Naive thymus-derived CD8-positive, alpha-beta T cell (primary cell): ENCODE measurements around the gene CLNK. TPM values are rescaled to one million over a fixed set of nuclear protein-coding genes. Genes with fewer than 3 reads are reported as not detected.

Experiments
- ATAC-seq, 2 donors: fragments of 150-1000 bp; cut with Tn5 transposase in 1 of 2; sonication (Bioruptor Pico), chemical (Tn5 transposase) in 1 of 2; 1 replicate in 1 of 2; 2 replicates in 1 of 2; pipeline ENCODE4 v1.10.0; 2021; ENCODE audit warnings: mild to moderate bottlenecking in 2 of 2, moderate library complexity in 2 of 2
- POLR2A ChIA-PET: fragments of 350-600 bp; sonication (Branson Sonifier 250); formaldehyde crosslinking; loops from one replicate; lab custom pipeline; 2021; ENCODE audit warnings: antibody characterized with exemption; lab: Charles Lee
- DNase-seq, 10 donors: peaks; one replicate each; pipeline versions ENCODE4 v3.0.0 to v3.0.0-alpha.2; 2020 to 2022
- H3K27ac Mint-ChIP-seq, 10 donors: one replicate each; pipeline ENCODE4 v1.8.0; 2020 to 2022; ENCODE audit warnings: mild to moderate bottlenecking in 10 of 10, mixed read lengths in 10 of 10, moderate library complexity in 4 of 10, inconsistent platforms in 1 of 10
- H3K27me3 Mint-ChIP-seq, 5 donors: one replicate each; pipeline ENCODE4 v1.8.0; 2021 to 2022; ENCODE audit warnings: mixed read lengths in 5 of 5
- H3K36me3 Mint-ChIP-seq, 3 donors: one replicate each; pipeline ENCODE4 v1.8.0; 2020 to 2022; ENCODE audit warnings: mixed read lengths in 3 of 3, mild to moderate bottlenecking in 2 of 3, inconsistent platforms in 1 of 3
- H3K4me1 Mint-ChIP-seq, 4 donors: one replicate each; pipeline ENCODE4 v1.8.0; 2021 to 2022; ENCODE audit warnings: mixed read lengths in 4 of 4
- H3K4me3 Mint-ChIP-seq, 10 donors: one replicate each; pipeline ENCODE4 v1.8.0; 2020 to 2022; ENCODE audit warnings: mild to moderate bottlenecking in 10 of 10, mixed read lengths in 10 of 10, moderate library complexity in 6 of 10, inconsistent platforms in 1 of 10
- H3K9me3 Mint-ChIP-seq, 9 donors: one replicate each; pipeline ENCODE4 v1.8.0; 2020 to 2022; ENCODE audit warnings: mixed read lengths in 9 of 9, mild to moderate bottlenecking in 3 of 9, inconsistent platforms in 1 of 9, moderate library complexity in 1 of 9
- polyA plus RNA-seq, 3 donors: library from polyadenylated mRNA; unstranded; fragments of 300-500 nt; fragmentation: Illumina TruSeq; gene quantifications; one replicate each; pipeline ENCODE4 v1.2.3, GENCODE V29; 2021
- total RNA-seq, 8 experiments: library from RNA in 2 of 8; stranded (reverse) in 2 of 8; gene quantifications; one replicate each; pipeline ENCODE4 v1.2.3 and lab custom pipeline; 2021 to 2026

Gene CLNK
- total and polyA plus RNA-seq, 5 experiments from 2014 or later = not detected

DNA sequence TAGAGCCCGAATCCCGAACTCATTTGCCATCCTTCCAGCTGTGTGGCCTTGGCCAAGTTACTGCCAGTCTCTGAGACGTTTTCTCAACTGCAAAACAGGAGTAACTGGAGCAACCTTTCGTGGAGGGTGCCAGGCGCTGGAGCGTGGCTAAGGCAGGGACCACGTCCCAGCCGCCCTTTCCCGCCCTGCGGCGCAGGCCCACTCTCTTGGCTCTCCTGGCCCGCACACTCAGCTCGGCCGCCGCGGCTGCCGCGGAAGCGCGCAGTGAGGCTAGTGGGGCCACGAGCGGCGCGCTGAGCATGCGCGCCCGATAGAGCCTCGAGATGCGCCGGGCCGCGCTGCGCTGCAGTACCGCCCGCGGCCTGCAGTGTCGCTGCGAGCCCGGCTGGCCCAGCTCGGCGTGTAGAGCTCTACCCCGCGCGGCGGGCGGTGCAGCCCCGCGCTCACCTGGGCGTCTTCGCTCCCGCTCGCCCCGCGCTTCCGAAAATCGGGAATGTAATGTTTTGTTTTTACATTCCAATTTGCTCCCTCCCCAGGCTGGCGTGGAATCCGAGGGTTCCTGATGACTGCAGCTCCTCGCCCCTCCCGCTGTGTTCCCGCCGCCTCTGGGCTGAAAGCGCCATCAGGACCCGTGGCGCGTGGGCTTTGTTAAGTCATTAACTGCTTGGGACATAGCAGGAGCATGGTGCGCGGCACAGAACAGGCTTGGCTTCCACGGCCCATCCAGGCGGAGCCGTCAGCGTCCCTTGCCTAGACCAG lies 223.3 kb downstream of the CLNK start:
- Mint-ChIP-seq H3K4me3 (peak overlapping the region; percentile 74 to 91 (median 82)), H3K27me3 (peaks cover 18 to 42% (median 33%) of the 10 kb centered on the region in 5 donors), H3K27ac (peak overlapping the region in 5 of 10 donors; percentile 13 to 77 (median 73)), H3K9me3 (peaks cover 0 to 7% (median 2%) of the 10 kb centered on the region in 9 donors), H3K36me3 (peaks cover 0 to 7% (median 5%) of the 10 kb centered on the region in 3 donors), H3K4me1 (peaks cover 5 to 38% (median 28%) of the 10 kb centered on the region in 4 donors)
- peak; percentile 70 to 73 for ATAC-seq
- peak; percentile 59 to 85 (median 78) for DNase-seq
- POLR2A ChIA-PET = interaction anchor here (1.0 to 2.3 kb wide), 6 partner anchors 39 to 963 kb away, joined by 3 to 23 read pairs (median 6); partner anchors contain the start of gene WDR1

DNA sequence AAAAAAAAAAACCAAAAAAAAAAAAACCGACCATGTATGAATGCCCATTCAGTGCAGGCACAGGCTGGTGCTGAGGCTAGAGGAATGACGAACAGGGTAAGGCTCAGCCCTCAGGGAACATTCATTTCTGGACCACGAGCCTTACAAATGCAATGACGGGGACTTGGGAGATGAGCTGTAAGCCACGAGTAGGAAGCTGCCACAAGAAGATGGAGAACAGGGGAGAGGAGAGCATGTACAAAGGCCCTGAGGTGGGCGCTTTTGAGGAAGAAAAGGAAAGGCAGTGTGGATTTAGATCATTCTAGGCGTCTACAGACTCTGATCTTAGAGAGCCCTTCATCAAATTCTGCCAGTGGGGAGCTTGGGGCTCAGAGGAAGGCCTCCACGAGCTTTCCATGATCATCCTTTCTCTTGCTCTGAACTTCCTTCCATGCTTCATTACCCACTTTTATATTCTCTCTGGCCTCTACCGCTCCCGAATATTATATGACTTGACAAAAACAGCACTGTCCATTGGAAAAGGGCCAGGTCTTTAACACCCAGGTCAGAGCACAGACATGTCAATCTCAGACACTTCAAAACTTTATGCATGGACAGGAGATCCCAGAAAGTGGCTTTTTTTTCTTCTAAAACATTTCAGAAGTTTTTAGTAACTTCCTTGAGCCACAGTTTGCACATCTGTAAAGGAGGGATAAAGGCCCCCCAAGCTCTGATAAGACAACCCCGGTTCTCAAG lies 224.1 kb downstream of the CLNK start:
- peaks cover 0 to 8% (median 2%) of the 10 kb centered on the region in 9 donors for H3K9me3 Mint-ChIP-seq
- peaks cover 18 to 40% (median 33%) of the 10 kb centered on the region in 5 donors for H3K27me3 Mint-ChIP-seq
- peak overlapping the region; percentile 25 to 88 (median 71) for H3K4me3 Mint-ChIP-seq
- ATAC-seq (no peak), DNase-seq (no peak)
- POLR2A ChIA-PET = interaction anchor here (1.0 to 2.3 kb wide), 7 partner anchors 39 to 963 kb away, joined by 3 to 23 read pairs (median 5); partner anchors contain the start of gene WDR1
- H3K27ac Mint-ChIP-seq = peak overlapping the region in 2 of 10 donors; percentile 20 to 44
- peaks cover 0 to 7% (median 5%) of the 10 kb centered on the region in 3 donors for H3K36me3 Mint-ChIP-seq
- peaks cover 8 to 43% (median 34%) of the 10 kb centered on the region in 4 donors for H3K4me1 Mint-ChIP-seq

DNA sequence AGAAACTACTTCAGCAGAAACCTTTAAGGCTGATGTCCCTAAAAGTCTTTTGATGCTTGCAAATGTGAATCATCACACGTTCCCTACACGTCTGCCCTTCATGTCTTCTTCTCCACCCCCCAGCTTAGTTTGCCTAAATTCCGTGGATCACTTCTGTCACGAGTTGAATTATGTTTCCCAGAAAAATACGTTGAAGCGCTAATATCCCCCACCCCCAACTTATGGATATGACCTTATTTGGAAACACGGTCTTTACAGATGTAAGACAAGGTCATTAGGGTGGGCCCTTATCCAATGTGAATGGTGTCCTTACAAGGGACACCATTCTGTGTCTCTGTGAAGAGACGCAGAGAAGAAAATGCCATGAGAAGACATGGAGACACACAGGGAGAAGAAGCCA lies 225.3 kb downstream of the CLNK start:
- H3K36me3 Mint-ChIP-seq = peaks cover 5 to 15% (median 7%) of the 10 kb centered on the region in 3 donors
- ATAC-seq = no peak
- no peak overlapping the region for H3K27ac Mint-ChIP-seq
- H3K9me3 Mint-ChIP-seq = peaks cover 0 to 8% (median 2%) of the 10 kb centered on the region in 9 donors
- DNase-seq = no peak
- POLR2A ChIA-PET = interaction anchor here (0.6 to 2.3 kb wide), 2 partner anchors 342 to 438 kb away, joined by 3 to 23 read pairs; partner anchors contain the start of gene WDR1
- peaks cover 16 to 28% (median 23%) of the 10 kb centered on the region in 5 donors for H3K27me3 Mint-ChIP-seq
- peak overlapping the region in 4 of 10 donors; percentile 19 to 55 (median 33) for H3K4me3 Mint-ChIP-seq
- H3K4me1 Mint-ChIP-seq = peaks cover 14 to 54% (median 45%) of the 10 kb centered on the region in 4 donors

DNA sequence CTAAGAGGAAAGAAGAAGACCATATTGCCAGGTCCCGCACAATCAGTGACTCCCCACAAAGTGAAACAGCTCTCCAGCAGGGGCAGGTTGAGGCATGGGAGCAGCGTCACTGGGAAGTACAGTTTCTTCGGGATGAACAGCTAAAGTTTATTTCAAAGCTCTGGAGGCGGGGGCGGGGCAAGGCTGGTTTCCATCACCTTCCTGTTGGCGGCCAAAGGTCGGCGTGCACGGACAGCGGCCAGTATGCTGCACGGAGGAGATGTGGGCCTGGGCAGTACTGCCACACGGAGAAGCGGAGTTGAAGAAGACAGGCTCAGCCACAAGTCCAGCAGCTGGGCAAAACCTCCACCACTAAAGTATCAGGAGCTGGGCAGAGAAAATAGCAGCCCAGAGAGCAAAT lies 226.4 kb downstream of the CLNK start:
- Mint-ChIP-seq H3K27ac (peak overlapping the region in 7 of 10 donors; percentile 35 to 92 (median 78)), H3K4me1 (peaks cover 14 to 59% (median 46%) of the 10 kb centered on the region in 4 donors), H3K27me3 (peaks cover 11 to 20% (median 14%) of the 10 kb centered on the region in 5 donors), H3K9me3 (peaks cover 0 to 7% (median 2%) of the 10 kb centered on the region in 9 donors), H3K36me3 (peaks cover 7 to 23% (median 15%) of the 10 kb centered on the region in 3 donors), H3K4me3 (peak overlapping the region in 9 of 10 donors; percentile 59 to 84 (median 74))
- no peak for ATAC-seq
- no peak for DNase-seq
- POLR2A ChIA-PET = interaction anchor here (1.0 to 2.7 kb wide), 6 partner anchors 10 to 340 kb away, joined by 3 to 30 read pairs (median 14); partner anchors contain the start of gene WDR1

DNA sequence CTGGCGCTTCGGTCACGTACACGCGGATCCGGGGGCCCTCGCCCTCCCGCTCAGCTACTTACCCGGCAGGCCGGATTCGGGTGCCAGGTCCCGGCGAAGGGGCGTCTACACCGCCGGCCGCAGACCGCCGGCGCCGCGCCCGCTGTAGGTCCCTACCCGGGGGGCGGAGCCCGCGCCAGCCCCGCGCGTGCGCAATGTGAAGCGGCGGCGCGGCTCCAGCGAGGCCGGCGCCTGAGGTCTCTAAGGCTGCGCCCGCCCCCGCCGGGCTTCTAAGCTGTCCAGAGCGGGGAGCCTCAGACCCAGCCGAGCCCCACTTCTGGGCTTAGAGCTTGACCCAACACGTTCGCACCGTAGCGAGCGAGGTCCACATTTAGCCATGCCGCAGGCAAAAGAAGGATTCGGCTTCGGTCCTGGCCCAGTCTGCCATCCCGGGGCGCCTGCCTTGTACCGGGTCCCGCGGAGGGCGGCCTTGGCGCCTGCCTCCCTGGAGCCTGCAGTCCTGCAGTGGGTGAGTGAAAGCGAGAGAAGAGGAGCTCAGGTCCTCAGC lies 227.2 kb downstream of the CLNK start, which contains the start of gene ZNF518B:
Gene ZNF518B (minus strand): TSS at position 172 of the 547 bp plus-strand sequence. CDS start 11,098 bp downstream, outside the sequence.
- Mint-ChIP-seq H3K36me3 (peaks cover 9 to 28% (median 24%) of the 10 kb centered on the region in 3 donors), H3K27ac (peak within 1 kb of the TSS; percentile 88 to 96 (median 94)), H3K9me3 (peaks cover 0 to 15% (median 4%) of the 10 kb centered on the region in 9 donors), H3K4me3 (peak within 1 kb of the TSS; percentile 82 to 94 (median 90)), H3K27me3 (peaks cover 4 to 12% (median 5%) of the 10 kb centered on the region in 5 donors), H3K4me1 (peaks cover 15 to 56% (median 48%) of the 10 kb centered on the region in 4 donors)
- ATAC-seq = peak; percentile 79 to 81
- POLR2A ChIA-PET = interaction anchor here (0.5 to 2.7 kb wide), 13 partner anchors 9 to 419 kb away, joined by 3 to 30 read pairs (median 4); partner anchors contain the start of gene WDR1
- DNase-seq = peak; percentile 72 to 92 (median 83)

DNA sequence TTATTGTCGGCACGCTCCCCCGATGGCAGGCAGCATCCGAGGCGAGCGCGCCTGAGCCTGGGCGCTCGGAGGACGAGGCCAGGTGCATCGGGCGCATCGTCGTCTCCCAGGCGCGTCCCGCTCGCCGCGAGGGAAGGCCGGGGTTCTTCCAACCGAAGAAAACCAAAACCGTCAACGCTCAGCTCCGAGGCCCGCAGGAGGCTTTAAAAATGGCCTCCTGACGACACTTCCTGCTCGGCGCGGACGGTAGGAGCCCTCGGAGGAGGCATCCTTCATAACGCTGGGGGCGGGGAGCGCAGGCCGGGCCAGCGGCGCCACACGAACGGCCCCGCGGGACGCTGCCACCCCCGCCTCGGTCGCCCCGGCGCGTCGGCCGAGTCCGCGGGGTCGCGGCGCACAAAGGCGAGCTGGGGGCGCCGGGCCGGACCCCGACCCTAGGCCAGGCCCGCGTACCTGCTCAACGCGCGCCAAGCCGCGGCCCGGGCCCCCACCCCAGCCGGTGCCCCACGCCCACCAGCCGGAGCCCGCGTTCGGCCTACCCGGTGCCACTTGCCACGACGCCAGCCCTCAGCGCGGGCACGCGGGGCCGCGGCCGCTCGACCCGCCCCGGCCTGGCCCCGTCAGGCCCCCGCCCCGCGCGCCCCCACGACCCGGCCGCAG lies 227.8 kb downstream of the CLNK start:
- Mint-ChIP-seq H3K27ac (peak overlapping the region; percentile 88 to 96 (median 94)), H3K9me3 (peaks cover 0 to 14% (median 6%) of the 10 kb centered on the region in 9 donors), H3K36me3 (peaks cover 15 to 34% (median 30%) of the 10 kb centered on the region in 3 donors), H3K4me3 (peak overlapping the region; percentile 82 to 94 (median 90)), H3K27me3 (peaks cover 0 to 8% (median 0%) of the 10 kb centered on the region in 5 donors), H3K4me1 (peaks cover 17 to 50% (median 44%) of the 10 kb centered on the region in 4 donors)
- POLR2A ChIA-PET = interaction anchor here (0.8 to 2.7 kb wide), 11 partner anchors 28 to 361 kb away, joined by 3 to 30 read pairs (median 5); partner anchors contain the start of gene WDR1
- peak; percentile 29 to 79 (median 58) for DNase-seq
- ATAC-seq = peak; percentile 53 to 58

GRCh38 chr4:10456260-10456594 lies 228.3 kb downstream of the CLNK start:
- H3K27ac Mint-ChIP-seq = peak overlapping the region; percentile 88 to 96 (median 94)
- H3K27me3 Mint-ChIP-seq = peaks cover 0 to 8% (median 0%) of the 10 kb centered on the region in 5 donors
- DNase-seq (no peak), ATAC-seq (no peak)
- H3K9me3 Mint-ChIP-seq = peaks cover 0 to 15% (median 7%) of the 10 kb centered on the region in 9 donors
- peak overlapping the region; percentile 82 to 94 (median 90) for H3K4me3 Mint-ChIP-seq
- H3K36me3 Mint-ChIP-seq = peaks cover 16 to 38% (median 32%) of the 10 kb centered on the region in 3 donors
- peaks cover 14 to 45% (median 40%) of the 10 kb centered on the region in 4 donors for H3K4me1 Mint-ChIP-seq
- POLR2A ChIA-PET = interaction anchor here (0.8 to 2.7 kb wide), 9 partner anchors 28 to 360 kb away, joined by 3 to 30 read pairs (median 5); partner anchors contain the start of gene WDR1

DNA sequence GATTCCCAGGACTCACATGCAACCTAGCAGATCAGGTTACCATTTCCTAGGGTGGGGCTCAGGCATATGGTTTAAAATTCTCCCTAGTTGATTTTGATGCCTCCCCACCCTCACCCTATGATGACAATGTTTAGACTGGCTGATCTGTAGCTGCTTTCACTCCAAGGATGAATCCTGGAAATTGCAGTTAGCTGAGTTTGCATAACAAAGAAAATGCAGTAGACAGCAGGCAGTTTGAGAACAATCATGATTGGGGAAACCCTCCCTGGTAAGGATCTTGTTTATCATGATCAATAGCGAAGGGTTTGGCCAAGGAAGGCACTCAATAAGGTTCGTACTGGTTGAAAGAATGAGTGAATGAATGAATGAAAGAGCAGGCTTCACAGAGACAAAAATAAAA lies 229.4 kb downstream of the CLNK start:
- peaks cover 0 to 6% (median 0%) of the 10 kb centered on the region in 5 donors for H3K27me3 Mint-ChIP-seq
- H3K9me3 Mint-ChIP-seq = peaks cover 0 to 24% (median 11%) of the 10 kb centered on the region in 9 donors
- peak overlapping the region in 8 of 10 donors; percentile 13 to 91 (median 44) for H3K4me3 Mint-ChIP-seq
- H3K27ac Mint-ChIP-seq = peak overlapping the region in 6 of 10 donors; percentile 21 to 55 (median 41)
- DNase-seq (no peak), ATAC-seq (no peak)
- H3K36me3 Mint-ChIP-seq = peaks cover 25 to 48% (median 43%) of the 10 kb centered on the region in 3 donors
- peaks cover 14 to 36% (median 34%) of the 10 kb centered on the region in 4 donors for H3K4me1 Mint-ChIP-seq
- POLR2A ChIA-PET = interaction anchor here (1.4 kb wide), 1 partner anchor 39 kb away, joined by 3 read pairs; no protein-coding TSS in a partner anchor

DNA sequence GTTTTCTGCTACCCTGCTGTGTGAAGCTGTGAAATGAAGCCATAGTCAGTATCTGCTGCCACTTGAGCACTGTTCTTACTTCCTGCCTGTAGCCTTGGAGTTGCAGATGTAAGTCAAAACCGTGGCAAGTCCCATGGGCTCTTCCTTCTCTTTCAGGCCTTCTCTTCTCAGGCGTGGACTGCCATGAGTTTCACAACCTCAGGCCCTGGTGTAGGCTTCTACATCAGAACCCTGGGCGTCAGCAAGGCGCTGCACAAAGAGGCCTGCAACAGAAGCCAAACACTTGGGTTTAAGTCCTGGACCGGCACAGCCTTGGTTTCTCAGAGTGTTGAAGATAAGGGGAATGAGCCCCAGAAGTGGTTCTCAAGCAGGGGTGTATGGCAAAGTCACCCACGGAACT lies 229.8 kb downstream of the CLNK start:
- Mint-ChIP-seq H3K4me3 (peak overlapping the region in 4 of 10 donors; percentile 7 to 64 (median 36)), H3K9me3 (peaks cover 0 to 28% (median 14%) of the 10 kb centered on the region in 9 donors), H3K4me1 (peaks cover 14 to 36% (median 34%) of the 10 kb centered on the region in 4 donors), H3K27me3 (peaks cover 0 to 6% (median 0%) of the 10 kb centered on the region in 5 donors), H3K27ac (peak overlapping the region in 5 of 10 donors; percentile 21 to 59 (median 43)), H3K36me3 (peaks cover 30 to 52% (median 47%) of the 10 kb centered on the region in 3 donors)
- POLR2A ChIA-PET = interaction anchor here (1.4 kb wide), 1 partner anchor 38 kb away, joined by 3 read pairs; no protein-coding TSS in a partner anchor
- no peak for ATAC-seq
- no peak for DNase-seq

- Mint-ChIP-seq H3K27ac (peak overlapping the region in 3 of 10 donors; percentile 21 to 57 (median 36)), H3K9me3 (peaks cover 0 to 34% (median 18%) of the 10 kb centered on the region in 9 donors), H3K4me1 (peaks cover 14 to 37% (median 34%) of the 10 kb centered on the region in 4 donors), H3K4me3 (peak overlapping the region in 5 of 10 donors; percentile 3 to 69 (median 22)), H3K36me3 (peaks cover 35 to 58% (median 52%) of the 10 kb centered on the region in 3 donors), H3K27me3 (no peaks in the 10 kb centered on the region)
- ATAC-seq (no peak), DNase-seq (no peak)
- POLR2A ChIA-PET = no interaction called here
Measured at GRCh38 chr4:10454121-10454520, 230.4 kb downstream of the CLNK start.
